NCI-H345 (cell line): ENCODE data around the gene EIF5B.
"Not testable (repeated sequence)": the region's sequence is repeated elsewhere in the genome, so short reads cannot be mapped to it uniquely, and the experiment has no call there.

Source experiments
- DNase-seq: peaks from one replicate; lab custom pipeline; 2025; lab: John Stamatoyannopoulos, UW

The EIF5B gene

GRCh38 chr2:99365661-99366060 lies 28.5 kb downstream of the EIF5B start:
- DNase-seq, result no peak

DNA sequence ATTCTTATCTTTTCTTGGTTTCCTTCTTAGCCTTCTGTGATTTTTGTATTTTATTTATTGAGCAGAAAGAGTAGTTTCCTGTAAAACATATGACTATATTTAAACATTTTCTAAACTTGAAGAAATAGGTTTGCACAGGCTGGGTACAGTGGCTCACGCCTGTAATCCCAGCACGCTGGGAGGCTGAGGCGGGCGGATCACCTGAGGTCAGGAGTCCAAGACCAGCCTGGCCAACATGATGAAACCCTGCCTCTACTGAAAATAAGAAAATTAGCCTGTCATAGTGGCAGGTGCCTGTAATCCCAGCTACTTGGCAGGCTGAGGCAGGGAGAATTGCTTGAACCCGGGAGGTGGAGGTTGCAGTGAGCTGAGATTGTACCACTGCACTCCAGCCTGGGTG lies 31.7 kb downstream of the EIF5B start:
- DNase-seq, result not testable (repeated sequence)

GRCh38 chr2:99373144-99373543 lies 36.0 kb downstream of the EIF5B start:
- DNase-seq, result no peak

DNA sequence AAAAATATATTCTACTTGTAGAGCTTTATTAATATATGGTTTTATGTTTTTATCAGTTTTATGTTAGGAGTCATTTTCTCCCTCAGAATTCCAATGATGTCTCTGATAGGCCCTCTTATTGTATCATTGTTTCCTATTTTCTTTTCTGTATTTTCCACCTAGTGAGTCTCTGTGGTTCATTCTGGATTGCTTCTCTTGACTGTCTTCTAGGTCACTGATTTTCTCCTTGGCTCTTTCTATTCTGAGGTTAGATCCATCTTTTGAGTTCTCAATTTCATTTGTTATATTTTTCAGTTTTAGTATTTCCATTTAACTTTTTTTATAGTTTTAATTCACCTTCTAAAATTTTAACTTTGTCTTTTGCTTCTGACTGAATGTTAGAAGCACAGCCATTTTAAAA lies 37.6 kb downstream of the EIF5B start:
- DNase-seq, result no peak

DNA sequence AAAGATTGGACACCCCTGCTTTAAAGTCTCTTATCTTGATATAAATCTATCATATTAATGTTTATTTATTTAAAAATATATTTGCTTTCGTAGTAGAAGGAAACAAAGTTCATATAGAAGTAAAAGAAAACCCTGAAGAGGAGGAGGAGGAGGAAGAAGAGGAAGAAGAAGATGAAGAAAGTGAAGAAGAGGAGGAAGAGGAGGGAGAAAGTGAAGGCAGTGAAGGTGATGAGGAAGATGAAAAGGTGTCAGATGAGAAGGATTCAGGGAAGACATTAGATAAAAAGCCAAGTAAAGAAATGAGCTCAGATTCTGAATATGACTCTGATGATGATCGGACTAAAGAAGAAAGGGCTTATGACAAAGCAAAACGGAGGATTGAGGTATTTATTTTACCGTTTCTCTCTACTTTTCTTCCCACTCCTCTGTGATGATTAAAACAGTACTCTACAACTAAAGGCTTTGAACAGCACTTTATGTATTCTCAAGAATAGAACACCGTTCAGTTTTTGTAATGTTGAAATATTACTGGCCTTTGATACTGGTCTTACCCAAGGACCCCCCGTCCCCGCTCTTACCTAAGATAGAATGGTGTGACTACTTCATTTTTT lies 39.2 kb downstream of the EIF5B start:
- no peak for DNase-seq

- DNase-seq, result no peak
These were observed 40.7 kb downstream of the EIF5B start for GRCh38 chr2:99377879-99378278.

DNA sequence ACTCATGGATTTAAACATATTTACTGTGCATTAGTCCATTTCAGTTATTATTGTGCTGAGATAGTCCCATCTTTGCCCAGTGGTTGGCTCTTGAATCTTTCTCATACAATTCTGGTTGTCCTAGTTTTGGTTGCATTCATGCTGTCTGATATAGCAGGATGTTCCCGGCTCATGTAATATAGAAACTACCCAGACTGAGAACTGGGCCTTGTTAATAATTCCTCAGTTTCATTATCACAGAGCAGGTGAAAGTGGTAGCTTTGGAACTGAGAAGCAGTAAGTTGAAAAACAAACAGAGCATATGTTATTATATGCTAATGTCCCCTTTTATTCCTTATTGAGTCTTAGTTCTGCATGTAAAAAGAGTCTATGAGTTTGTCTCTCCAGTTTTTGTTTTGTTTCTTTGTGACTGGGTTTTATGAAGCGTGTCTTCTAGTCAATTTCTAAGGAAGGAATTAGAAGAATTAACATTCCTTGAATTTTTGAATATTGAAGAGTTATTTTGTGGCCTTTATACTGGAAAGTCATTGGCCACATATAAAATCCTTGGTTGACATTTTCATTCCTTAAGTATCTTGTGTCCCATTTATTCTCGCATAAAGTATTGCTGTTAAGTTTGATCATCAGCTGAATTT lies 43.3 kb downstream of the EIF5B start:
- DNase-seq, result no peak

GRCh38 chr2:99382143-99382542 lies 45.0 kb downstream of the EIF5B start:
- DNase-seq, result no peak

GRCh38 chr2:99386011-99386410 lies 48.8 kb downstream of the EIF5B start:
- no peak for DNase-seq

DNA sequence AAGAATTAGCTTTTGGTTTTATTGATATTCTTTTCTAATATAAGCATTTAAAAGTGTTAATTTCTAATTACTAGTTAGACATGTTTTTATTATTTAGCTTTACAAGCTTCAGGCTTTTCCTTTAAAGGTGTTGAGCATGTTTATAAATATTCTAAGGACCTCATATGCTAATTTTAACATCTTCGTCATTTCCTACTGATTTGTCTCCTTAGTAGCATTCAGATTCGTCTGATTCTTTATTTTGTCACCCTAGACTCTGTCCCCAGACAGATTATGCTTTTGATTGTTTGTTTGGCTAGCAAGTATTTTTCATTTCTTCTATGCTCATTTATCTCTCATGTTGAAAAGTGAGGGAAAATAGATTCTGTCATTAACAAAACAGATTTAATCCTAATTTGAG lies 51.7 kb downstream of the EIF5B start:
- DNase-seq, result no peak

DNA sequence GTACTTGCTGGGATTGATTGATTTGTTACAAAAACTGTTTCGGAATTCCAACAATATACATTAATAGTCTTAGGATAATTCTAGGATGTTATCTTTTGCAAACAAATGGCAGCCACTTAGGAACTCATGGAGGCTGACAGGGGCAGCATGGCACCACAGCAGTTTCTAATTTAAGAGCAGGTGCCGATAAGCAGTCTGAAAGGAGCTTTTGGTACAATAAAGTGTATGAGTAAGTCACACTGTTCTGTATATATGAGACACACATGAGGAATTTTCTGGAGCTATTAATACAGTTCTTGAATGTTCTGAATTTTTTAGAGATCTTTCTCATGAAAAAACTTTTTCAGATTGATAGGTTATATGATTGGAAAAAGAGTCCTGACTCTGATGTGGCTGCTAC lies 52.2 kb downstream of the EIF5B start:
- no peak for DNase-seq

DNA sequence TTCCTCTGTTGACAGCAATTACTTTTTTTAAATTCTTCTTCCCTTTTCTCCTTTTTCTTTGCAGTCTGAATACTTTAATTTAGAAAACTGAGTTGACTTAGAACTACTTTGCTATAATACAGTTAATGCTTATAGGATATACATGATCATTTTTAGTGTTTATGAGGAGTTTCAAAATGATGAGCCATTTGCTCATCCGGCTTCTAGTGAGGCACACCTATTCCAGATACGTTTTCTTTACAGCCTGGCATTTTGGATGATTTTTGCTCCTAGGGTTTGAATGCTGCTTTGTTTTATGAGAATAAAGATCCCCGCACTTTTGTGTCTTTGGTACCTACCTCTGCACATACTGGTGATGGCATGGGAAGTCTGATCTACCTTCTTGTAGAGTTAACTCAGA lies 52.8 kb downstream of the EIF5B start:
- no peak for DNase-seq

DNA sequence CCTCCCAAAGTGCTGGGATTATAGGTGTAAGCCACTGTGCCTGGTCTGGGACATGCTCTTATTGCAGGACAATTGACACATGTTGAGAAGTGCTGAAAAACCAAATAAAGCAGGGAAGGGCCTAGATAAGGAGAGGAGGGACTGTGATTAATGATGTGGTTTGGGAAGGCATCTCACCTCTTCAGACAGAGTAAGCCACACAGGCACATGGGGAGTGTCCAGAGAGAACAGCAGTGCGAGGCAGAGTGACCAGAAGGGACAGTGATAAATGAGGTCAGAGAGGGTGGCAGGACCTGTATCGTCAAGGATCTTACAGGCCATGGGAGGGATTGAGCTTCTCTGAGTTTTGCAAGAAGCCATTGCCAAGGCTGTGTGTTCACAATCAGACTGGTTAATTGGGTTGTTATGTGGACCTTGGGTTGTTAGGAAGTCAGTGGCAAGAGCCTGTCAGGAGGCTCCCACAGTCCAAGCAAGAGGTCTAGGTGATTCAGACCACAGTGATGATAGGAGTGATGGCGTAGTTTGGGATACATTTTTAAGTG lies 58.5 kb downstream of the EIF5B start:
- DNase-seq, result no peak

DNA sequence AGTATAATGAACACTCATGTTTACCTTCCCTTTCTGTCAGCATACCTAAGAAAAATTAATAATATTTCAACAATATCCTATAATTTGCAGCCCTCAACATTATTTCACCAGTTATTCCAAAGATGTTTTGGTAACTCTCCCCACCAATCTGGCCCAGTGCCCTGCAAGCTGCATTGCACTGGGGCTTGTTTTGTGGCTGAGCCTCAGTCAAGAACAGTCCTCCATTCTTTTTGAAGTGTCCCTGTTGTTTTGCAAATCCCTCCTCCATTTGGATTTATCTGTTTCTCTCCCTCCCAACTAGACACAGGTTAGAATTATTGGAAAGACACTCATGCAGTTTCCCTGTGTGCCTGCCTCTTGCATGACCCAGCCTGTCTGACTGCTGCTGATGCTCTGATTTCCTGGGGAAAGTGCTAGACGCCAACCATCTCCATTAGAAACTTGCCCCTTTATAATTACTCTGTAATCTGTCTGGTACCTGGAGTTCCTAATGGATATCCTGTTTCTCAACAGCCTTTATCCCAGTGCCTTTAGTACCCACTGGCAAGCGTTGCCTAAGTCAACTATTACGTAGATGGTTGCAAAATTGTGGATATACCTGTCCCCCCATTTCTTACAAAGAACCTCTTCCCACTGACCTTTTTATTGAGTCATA lies 60.2 kb downstream of the EIF5B start:
- peak; percentile 73 for DNase-seq

GRCh38 chr2:99398303-99398702 lies 61.1 kb downstream of the EIF5B start:
- DNase-seq, result no peak

DNA sequence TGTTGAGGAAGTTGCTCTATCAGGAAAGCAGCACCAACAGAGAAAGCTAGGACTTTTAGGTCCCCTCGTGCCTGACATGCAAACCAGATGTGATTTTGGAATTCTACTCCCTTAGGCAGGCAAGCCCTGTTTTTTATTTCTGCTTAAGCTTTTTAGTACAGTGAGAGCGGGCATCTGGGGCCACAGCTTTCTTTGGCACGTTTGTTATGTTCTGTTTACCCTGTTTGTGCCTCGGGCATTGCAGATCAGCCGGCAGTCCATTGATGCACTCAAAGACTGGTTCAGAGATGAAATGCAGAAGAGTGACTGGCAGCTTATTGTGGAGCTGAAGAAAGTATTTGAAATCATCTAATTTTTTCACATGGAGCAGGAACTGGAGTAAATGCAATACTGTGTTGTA lies 61.9 kb downstream of the EIF5B start:
- DNase-seq, result no peak

DNA sequence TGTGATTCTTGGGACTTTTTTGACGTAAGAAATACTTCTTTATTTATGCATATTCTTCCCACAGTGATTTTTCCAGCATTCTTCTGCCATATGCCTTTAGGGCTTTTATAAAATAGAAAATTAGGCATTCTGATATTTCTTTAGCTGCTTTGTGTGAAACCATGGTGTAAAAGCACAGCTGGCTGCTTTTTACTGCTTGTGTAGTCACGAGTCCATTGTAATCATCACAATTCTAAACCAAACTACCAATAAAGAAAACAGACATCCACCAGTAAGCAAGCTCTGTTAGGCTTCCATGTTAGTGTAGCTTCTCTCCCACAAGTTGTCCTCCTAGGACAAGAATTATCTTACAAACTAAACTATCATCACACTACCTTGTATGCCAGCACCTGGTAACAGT lies 62.6 kb downstream of the EIF5B start:
- DNase-seq, result no peak

GRCh38 chr2:99401841-99402240 lies 64.7 kb downstream of the EIF5B start:
- no peak for DNase-seq

DNA sequence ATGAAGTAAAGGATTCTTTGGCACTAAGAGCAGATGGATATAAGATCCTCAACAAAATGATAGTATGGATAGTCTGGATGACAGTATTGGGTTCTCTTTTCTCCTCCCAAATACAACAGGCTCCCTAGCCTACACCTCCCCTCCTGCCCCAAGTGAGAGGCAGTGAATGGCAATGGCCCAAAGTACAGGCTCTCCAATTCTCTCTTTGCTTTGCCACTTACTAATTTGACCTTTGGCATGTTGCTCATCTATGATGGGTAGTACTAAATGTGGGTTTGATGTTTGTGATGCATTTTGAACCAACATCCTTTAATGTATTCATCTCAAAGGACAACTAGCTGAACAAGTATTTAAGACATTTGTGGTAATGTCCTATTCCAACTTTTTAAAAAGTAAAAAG lies 65.9 kb downstream of the EIF5B start:
- no peak for DNase-seq

GRCh38 chr2:99403524-99403923 lies 66.3 kb downstream of the EIF5B start:
- DNase-seq, result no peak

DNA sequence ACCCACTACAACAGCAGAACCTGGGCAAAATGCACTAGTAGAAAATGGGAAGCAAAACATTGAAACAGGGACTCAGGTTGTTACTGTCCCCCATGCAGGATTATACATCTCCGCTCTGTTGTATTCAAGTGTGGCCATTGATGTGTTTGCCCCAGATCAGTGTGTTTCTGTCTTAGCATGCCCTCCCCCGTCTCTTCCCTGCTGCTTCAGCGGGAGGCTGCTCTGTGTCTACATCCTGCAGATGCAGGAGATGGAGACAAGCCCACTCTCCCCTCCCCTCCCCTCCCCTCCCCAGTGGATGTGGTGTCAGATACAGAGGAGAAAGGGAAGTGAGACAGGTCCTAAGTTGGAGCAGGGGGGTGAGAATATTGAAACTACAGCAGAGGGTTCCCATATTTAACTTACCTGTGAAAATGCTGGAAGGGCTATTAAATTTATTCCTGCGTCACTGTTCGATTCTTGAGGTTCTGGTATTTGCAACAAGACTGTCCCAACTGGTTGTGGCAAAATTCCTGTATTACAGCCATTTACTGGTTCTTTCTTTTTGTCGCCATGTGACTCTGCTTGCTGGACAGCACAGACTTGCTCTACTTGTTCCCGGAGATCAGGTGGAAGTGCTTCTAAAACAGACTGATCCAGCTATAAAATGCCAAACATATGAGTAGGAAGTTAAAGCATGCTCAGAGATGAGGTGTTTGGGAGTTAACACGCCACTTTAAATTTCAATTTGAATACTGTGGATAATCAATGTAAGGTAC lies 67.0 kb downstream of the EIF5B start:
- no peak for DNase-seq

- DNase-seq, result no peak
These were observed 67.8 kb downstream of the EIF5B start for GRCh38 chr2:99404797-99405669.
